H9 (cell line): Measurements from ENCODE around the gene SLC35B2. TPM values are rescaled to one million over a fixed set of nuclear protein-coding genes. Genes with fewer than 3 reads are reported as not detected.

ENCODE experiments used
- DNase-seq: peaks from one replicate; pipeline ENCODE4 v3.0.0-alpha.2; 2017
- H2AFZ ChIP-seq: one replicate; pipeline ENCODE4 v1.6.1; 2013; ENCODE audit warnings: mild to moderate bottlenecking, low read length, control low read depth, moderate library complexity
- H2AK5ac ChIP-seq: 2 replicates; pipeline ENCODE4 v1.6.1; 2013; ENCODE audit warnings: low read length, control low read depth, mixed read lengths; ENCODE audit not compliant: insufficient read length
- H2BK120ac ChIP-seq: one replicate; pipeline ENCODE4 v1.6.1; 2013; ENCODE audit warnings: low read depth, mild to moderate bottlenecking, low read length, control low read depth, inconsistent platforms; ENCODE audit not compliant: poor library complexity, severe bottlenecking
- H2BK12ac ChIP-seq: 2 replicates; pipeline ENCODE4 v1.6.1; 2013; ENCODE audit warnings: low read length, control low read depth, mixed read lengths, low read depth; ENCODE audit not compliant: insufficient read length
- H2BK15ac ChIP-seq: 2 replicates; pipeline ENCODE4 v1.6.1; 2013; ENCODE audit warnings: low read depth, low read length, control low read depth
- H2BK20ac ChIP-seq: one replicate; pipeline ENCODE4 v1.6.1; 2013; ENCODE audit warnings: low read depth, mild to moderate bottlenecking, low read length, control low read depth, inconsistent platforms; ENCODE audit not compliant: poor library complexity, severe bottlenecking
- H2BK5ac ChIP-seq: 2 replicates; pipeline ENCODE4 v1.6.1; 2013; ENCODE audit warnings: low read length, control low read depth, mixed read lengths; ENCODE audit not compliant: insufficient read length
- H3K14ac ChIP-seq: 2 replicates; pipeline ENCODE4 v1.6.1; 2013; ENCODE audit warnings: low read length, control low read depth; ENCODE audit not compliant: insufficient read depth
- H3K18ac ChIP-seq: 2 replicates; pipeline ENCODE4 v1.6.1; 2013; ENCODE audit warnings: low read depth, mild to moderate bottlenecking, mixed read lengths, low read length, control low read depth; ENCODE audit not compliant: insufficient read length
- H3K23ac ChIP-seq: 2 replicates; pipeline ENCODE4 v1.6.1; 2013; ENCODE audit warnings: low read length, control low read depth, mixed read lengths, low read depth; ENCODE audit not compliant: insufficient read length
- H3K23me2 ChIP-seq: 2 replicates; pipeline ENCODE4 v1.6.1; 2013; ENCODE audit warnings: low read depth, mild to moderate bottlenecking, mixed read lengths, low read length, control low read depth; ENCODE audit not compliant: insufficient read length, poor library complexity, severe bottlenecking
- H3K27ac ChIP-seq: 2 replicates; pipeline ENCODE4 v1.5.1; 2013; ENCODE audit warnings: low read length, control low read depth, mixed read lengths, low read depth; ENCODE audit not compliant: insufficient read length
- H3K27me3 ChIP-seq: 2 replicates; pipeline ENCODE4 v1.6.1; 2013; ENCODE audit warnings: low read length, control low read depth, inconsistent platforms; ENCODE audit not compliant: insufficient read depth
- H3K4ac ChIP-seq: 2 replicates; pipeline ENCODE4 v1.6.1; 2013; ENCODE audit warnings: low read depth, mild to moderate bottlenecking, control low read depth, inconsistent platforms, low read length, moderate library complexity
- H3K4me1 ChIP-seq: 2 replicates; pipeline ENCODE4 v1.6.1; 2013; ENCODE audit warnings: low read length, control low read depth, inconsistent platforms; ENCODE audit not compliant: insufficient read depth
- H3K4me2 ChIP-seq: 2 replicates; pipeline ENCODE4 v1.6.1; 2013; ENCODE audit warnings: low read length, control low read depth, mixed read lengths; ENCODE audit not compliant: insufficient read length, insufficient read depth
- H3K56ac ChIP-seq: 2 replicates; pipeline ENCODE4 v1.6.1; 2013; ENCODE audit warnings: low read depth, mild to moderate bottlenecking, mixed read lengths, low read length, control low read depth; ENCODE audit not compliant: insufficient read length
- H3K79me1 ChIP-seq: 2 replicates; pipeline ENCODE4 v1.6.1; 2013; ENCODE audit warnings: low read depth, mild to moderate bottlenecking, moderate library complexity, low read length, control low read depth, inconsistent platforms; ENCODE audit not compliant: insufficient read depth, poor library complexity, severe bottlenecking
- H3K79me2 ChIP-seq: 2 replicates; pipeline ENCODE4 v1.6.1; 2013; ENCODE audit warnings: low read length, control low read depth, inconsistent platforms; ENCODE audit not compliant: insufficient read depth
- H3K9ac ChIP-seq: 2 replicates; pipeline ENCODE4 v1.6.1; 2013; ENCODE audit warnings: low read length, control low read depth, mixed read lengths; ENCODE audit not compliant: insufficient read length; ENCODE audit errors: extremely low read depth
- H3K9me3 ChIP-seq: one replicate; pipeline ENCODE4 v1.6.1; 2013; ENCODE audit warnings: low read depth, low read length, inconsistent platforms; ENCODE audit not compliant: control insufficient read depth
- H3T11ph ChIP-seq: one replicate; pipeline ENCODE4 v1.6.1; 2013; ENCODE audit warnings: mild to moderate bottlenecking, low read length, control low read depth, inconsistent platforms
- H4K20me1 ChIP-seq: one replicate; pipeline ENCODE4 v1.6.1; 2013; ENCODE audit not compliant: control insufficient read depth, insufficient read length, insufficient read depth
- H4K5ac ChIP-seq: 2 replicates; pipeline ENCODE4 v1.6.1; 2013; ENCODE audit warnings: low read depth, mild to moderate bottlenecking, mixed read lengths, low read length, control low read depth; ENCODE audit not compliant: insufficient read length
- H4K8ac ChIP-seq: replicated peaks from 2 replicates; pipeline ENCODE4 v1.6.1; 2013; ENCODE audit warnings: low read length, control low read depth, mixed read lengths, low read depth; ENCODE audit not compliant: insufficient read length
- H4K91ac ChIP-seq: 2 replicates; pipeline ENCODE4 v1.6.1; 2013; ENCODE audit warnings: low read depth, mild to moderate bottlenecking, moderate library complexity, mixed read lengths, low read length, control low read depth; ENCODE audit not compliant: insufficient read length
- H3K27ac Mint-ChIP-seq, 3 experiments: 2 replicates in 2 of 3; 3 replicates in 1 of 3; pipeline ENCODE4 v1.8.0; 2020 to 2021; ENCODE audit warnings: mixed read lengths in 3 of 3, mild to moderate bottlenecking in 1 of 3, moderate library complexity in 1 of 3
- H3K27me3 Mint-ChIP-seq: 2 replicates; pipeline ENCODE4 v1.8.0; 2021; ENCODE audit warnings: low read depth, mild to moderate bottlenecking, moderate library complexity, mixed read lengths
- H3K36me3 Mint-ChIP-seq, 3 experiments: 2 replicates in 2 of 3; 3 replicates in 1 of 3; pipeline ENCODE4 v1.8.0; 2020 to 2021; ENCODE audit warnings: low read depth in 3 of 3, mixed read lengths in 3 of 3; ENCODE audit not compliant: insufficient read depth in 1 of 3
- H3K4me1 Mint-ChIP-seq, 2 experiments: 2 replicates each; pipeline ENCODE4 v1.8.0; 2020; ENCODE audit warnings: mixed read lengths in 2 of 2
- H3K4me3 Mint-ChIP-seq, 2 experiments: 2 replicates in 1 of 2; 3 replicates in 1 of 2; pipeline ENCODE4 v1.8.0; 2020 to 2021; ENCODE audit warnings: mild to moderate bottlenecking in 2 of 2, mixed read lengths in 2 of 2, moderate library complexity in 1 of 2
- H3K9me3 Mint-ChIP-seq, 2 experiments: 2 replicates in 1 of 2; 3 replicates in 1 of 2; pipeline ENCODE4 v1.8.0; 2020; ENCODE audit warnings: mild to moderate bottlenecking in 2 of 2, mixed read lengths in 2 of 2, moderate library complexity in 1 of 2
- CTCF ChIP-seq: fragments of 200-600 bp; sonication (generic); conservative IDR thresholded peaks from 3 replicates; pipeline ENCODE4 v1.8.0; 2021; ENCODE audit warnings: antibody characterized with exemption, mild to moderate bottlenecking
- WGBS: extraction: QIAGEN DNeasy Blood & Tissue Kit; methylation state at CpG from one replicate; pipeline ENCODE4 v1.1.7; 2013; ENCODE audit warnings: missing lambda C conversion rate, low lambda C conversion rate, mixed read lengths; ENCODE audit not compliant: insufficient read length; ENCODE audit errors: extremely low coverage; 5-methylcytosine and 5-hydroxymethylcytosine counted together
- total RNA-seq: library from RNA; stranded (reverse); gene quantifications from 2 replicates; pipeline ENCODE4 v1.2.1, GENCODE V29; 2021

The SLC35B2 gene
- total RNA-seq, 1 experiment from 2014 or later, result 34.5 TPM

GRCh38 chr6:44224029-44224964 lies 33.0 kb downstream of the SLC35B2 start:
- Histone ChIP-seq H2BK20ac (no peak overlapping the region), H3K18ac (no peak overlapping the region), H2AFZ (no peak overlapping the region), H3K4me2 (peak overlapping the region; percentile 47), H3K4me1 (peaks cover 15% of the 10 kb centered on the region; the same call in 1 of the 2 replicates), H3K23me2 (peaks cover 14% of the 10 kb centered on the region), H4K5ac (no peak overlapping the region), H3K9ac (peak overlapping the region; percentile 21), H2BK12ac (no peak overlapping the region), H3K4ac (no peak overlapping the region), H2AK5ac (no peak overlapping the region), H3T11ph (no peak overlapping the region), H3K79me2 (peaks cover 17% of the 10 kb centered on the region; the same call in 1 of the 2 replicates), H3K79me1 (peaks cover 17% of the 10 kb centered on the region), H4K91ac (no peak overlapping the region), H3K27me3 (no peaks in the 10 kb centered on the region), H3K56ac (no peak overlapping the region), H2BK5ac (no peak overlapping the region), H3K9me3 (no peaks in the 10 kb centered on the region), H4K20me1 (peaks cover 2% of the 10 kb centered on the region), H4K8ac (no peak overlapping the region), H3K27ac (no peak overlapping the region), H2BK15ac (no peak overlapping the region), H3K23ac (no peak overlapping the region), H3K14ac (no peak overlapping the region), H2BK120ac (no peak overlapping the region)
- H3K27ac Mint-ChIP-seq, result peak overlapping the region; percentile 35 to 93 (median 93); a peak in 4 of 7 replicates
- peak overlapping the region; percentile 85 to 96 for H3K4me3 Mint-ChIP-seq
- H3K36me3 Mint-ChIP-seq, result peaks cover 15 to 20% (median 15%) of the 10 kb centered on the region in 3 experiments
- peaks cover 1% of the 10 kb centered on the region; the same call in 1 of the 2 replicates for H3K27me3 Mint-ChIP-seq
- no peak for DNase-seq
- TF ChIP-seq CTCF, result peak; percentile 39
- WGBS, result no CpG with 5 or more reads among the region's 18 CpGs
- H3K9me3 Mint-ChIP-seq, result no peaks in the 10 kb centered on the region; a peak in 1 of 5 replicates
- H3K4me1 Mint-ChIP-seq, result peaks cover 51 to 61% of the 10 kb centered on the region in 2 experiments
